Kidney tubule cell (primary cell): ENCODE data around the gene WASHC1.
"Not testable (repeated sequence)": the region's sequence is repeated elsewhere in the genome, so short reads cannot be mapped to it uniquely, and the experiment has no call there.

Experiments used
- DNase-seq: peaks from one replicate; pipeline ENCODE4 v3.0.0-alpha.2; 2018; ENCODE audit warnings: low spot score

Gene WASHC1

GRCh38 chr9:29356-29755, at the start of gene WASHC1:
Gene WASHC1, minus strand, starts transcription at chr9:29456. Its CDS starts 4,457 bp downstream, at chr9:24999.
- DNase-seq: not testable (repeated sequence)

- not testable (repeated sequence) for DNase-seq
Measured at GRCh38 chr9:78333-78732, 49.1 kb upstream of the WASHC1 start.

GRCh38 chr9:76389-76788, 47.1 kb upstream of the WASHC1 start:
- not testable (repeated sequence) for DNase-seq

GRCh38 chr9:73900-74525, 44.8 kb upstream of the WASHC1 start:
- not testable (repeated sequence) for DNase-seq

GRCh38 chr9:73076-73899, 44.0 kb upstream of the WASHC1 start:
- DNase-seq: peak; percentile 1

- not testable (repeated sequence) for DNase-seq
Measured at GRCh38 chr9:63031-63629, 33.9 kb upstream of the WASHC1 start.

GRCh38 chr9:52678-53077, 23.4 kb upstream of the WASHC1 start:
- DNase-seq: peak; percentile 87

GRCh38 chr9:48190-48842, 19.1 kb upstream of the WASHC1 start:
- not testable (repeated sequence) for DNase-seq

- not testable (repeated sequence) for DNase-seq
Measured at GRCh38 chr9:46639-47271, 17.5 kb upstream of the WASHC1 start.

GRCh38 chr9:46164-46563, 16.9 kb upstream of the WASHC1 start:
- not testable (repeated sequence) for DNase-seq

- not testable (repeated sequence) for DNase-seq
Measured at GRCh38 chr9:45180-45878, 16.1 kb upstream of the WASHC1 start.

- peak; percentile 38 for DNase-seq
Measured at GRCh38 chr9:44416-44815, 15.2 kb upstream of the WASHC1 start.

GRCh38 chr9:43636-44035, 14.4 kb upstream of the WASHC1 start:
- not testable (repeated sequence) for DNase-seq

- DNase-seq: not testable (repeated sequence)
Measured at GRCh38 chr9:43116-43515, 13.9 kb upstream of the WASHC1 start.

- DNase-seq: not testable (repeated sequence)
Measured at GRCh38 chr9:41819-42218, 12.6 kb upstream of the WASHC1 start.

- DNase-seq: not testable (repeated sequence)
Measured at GRCh38 chr9:41261-41676, 12.0 kb upstream of the WASHC1 start.

GRCh38 chr9:32308-32707, 3.1 kb upstream of the WASHC1 start:
- DNase-seq: not testable (repeated sequence)

GRCh38 chr9:28775-29174, 481 bp downstream of the WASHC1 start:
- DNase-seq: not testable (repeated sequence)

GRCh38 chr9:21621-22020, 7.6 kb downstream of the WASHC1 start:
- not testable (repeated sequence) for DNase-seq

- DNase-seq: not testable (repeated sequence)
Measured at GRCh38 chr9:16875-17274, 12.4 kb downstream of the WASHC1 start.
